ENCODE measurements around the gene MC1R. TPM values are rescaled to one million over a fixed set of nuclear protein-coding genes. Genes with fewer than 3 reads are reported as not detected.

MC1R gene
- total RNA-seq, 1 experiment from 2014 or later = 13.1 TPM

DNA sequence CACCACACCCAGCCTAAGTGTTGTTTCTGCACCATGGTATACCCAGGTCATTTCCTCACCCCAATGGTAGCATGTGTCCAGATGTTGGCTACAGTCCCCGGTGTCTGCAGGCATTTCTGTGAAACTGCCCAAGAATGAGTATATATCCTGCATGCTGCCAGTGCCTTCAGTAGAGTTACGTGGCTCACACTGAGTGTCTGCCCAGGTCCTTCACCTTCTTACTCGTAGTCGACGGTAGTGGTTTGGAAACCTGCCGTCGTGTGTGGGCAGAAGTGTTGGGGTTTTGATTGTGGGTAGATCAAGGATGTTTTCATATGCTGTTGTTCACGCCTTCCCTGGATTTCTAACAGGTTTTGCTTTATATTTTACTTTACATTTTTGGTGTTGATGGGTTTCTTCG, 28.5 kb upstream of the MC1R start:
- no peak overlapping the region for H3K4me3 Mint-ChIP-seq (ENCODE audit: unreplicated experiment)
- ChIA-PET POLR2A (interaction anchor here (0.9 kb wide), 1 partner anchor 10 kb away, joined by 4 read pairs; no protein-coding TSS in a partner anchor), CTCF (no interaction called here)
- intact Hi-C loops (cut with micrococcal nuclease) = no loop called here
- DNase-seq (ENCODE audit: unreplicated experiment) = no peak
- no peak for TF ChIP-seq CTCF (IDR thresholded peaks at IDR 0.05; ENCODE audit: unreplicated experiment)
- BruUV-seq (replicated peaks) = no TSS peak
- H3K9me3 Mint-ChIP-seq (ENCODE audit: unreplicated experiment) = no peaks in the 10 kb centered on the region
- H3K4me1 Mint-ChIP-seq (ENCODE audit: insufficient read depth, unreplicated experiment) = no peaks in the 10 kb centered on the region
- H3K36me3 Mint-ChIP-seq (ENCODE audit: insufficient read depth, unreplicated experiment) = peaks cover 81% of the 10 kb centered on the region
- no peaks in the 10 kb centered on the region for H3K27me3 Mint-ChIP-seq (ENCODE audit: insufficient read depth, unreplicated experiment)
- H3K27ac Mint-ChIP-seq (ENCODE audit: low read depth, unreplicated experiment) = no peak overlapping the region

GRCh38 chr16:89890886-89891657, 27.6 kb upstream of the MC1R start:
- Mint-ChIP-seq H3K27ac (ENCODE audit: low read depth, unreplicated experiment) (no peak overlapping the region), H3K4me1 (ENCODE audit: insufficient read depth, unreplicated experiment) (no peaks in the 10 kb centered on the region), H3K36me3 (ENCODE audit: insufficient read depth, unreplicated experiment) (peaks cover 76% of the 10 kb centered on the region), H3K4me3 (ENCODE audit: unreplicated experiment) (no peak overlapping the region), H3K9me3 (ENCODE audit: unreplicated experiment) (no peaks in the 10 kb centered on the region), H3K27me3 (ENCODE audit: insufficient read depth, unreplicated experiment) (no peaks in the 10 kb centered on the region)
- BruUV-seq (replicated peaks) = no TSS peak
- no peak for TF ChIP-seq CTCF (IDR thresholded peaks at IDR 0.05; ENCODE audit: unreplicated experiment)
- no peak for DNase-seq (ENCODE audit: unreplicated experiment)
- ChIA-PET CTCF (no interaction called here), POLR2A (interaction anchor here (0.9 kb wide), 1 partner anchor 9 kb away, joined by 4 read pairs; no protein-coding TSS in a partner anchor)
- intact Hi-C loops (cut with micrococcal nuclease) = no loop called here

DNA sequence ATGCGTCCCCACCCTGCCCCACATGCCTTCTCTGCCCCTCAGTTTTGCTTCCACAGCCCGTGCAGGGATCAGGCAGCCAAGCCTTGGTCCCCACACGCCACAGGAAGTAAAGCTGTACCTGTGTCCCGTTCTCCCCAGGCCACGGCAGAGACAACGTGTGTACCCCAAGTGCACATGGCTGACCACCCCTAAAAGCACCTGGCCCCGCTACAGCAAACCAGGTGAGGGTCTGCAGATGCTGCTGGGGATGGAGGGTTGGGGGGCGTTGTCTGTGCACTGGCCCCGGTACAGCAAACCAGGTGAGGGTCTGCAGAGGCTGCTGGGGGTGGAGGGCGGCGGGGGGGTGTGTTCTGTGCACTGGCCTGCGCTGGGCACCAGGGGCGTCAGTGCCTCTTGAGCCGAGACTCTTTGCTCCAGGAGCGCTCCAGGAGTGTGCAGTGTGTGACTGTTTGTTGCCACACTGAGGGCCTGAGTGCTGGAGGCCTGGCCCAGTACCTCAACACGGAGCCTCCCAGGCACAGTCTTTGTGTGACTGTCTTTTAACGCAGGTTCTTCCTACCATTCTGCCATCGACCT, 26.5 kb upstream of the MC1R start:
- Mint-ChIP-seq H3K27me3 (ENCODE audit: insufficient read depth, unreplicated experiment) (no peaks in the 10 kb centered on the region), H3K4me1 (ENCODE audit: insufficient read depth, unreplicated experiment) (no peaks in the 10 kb centered on the region), H3K36me3 (ENCODE audit: insufficient read depth, unreplicated experiment) (peaks cover 69% of the 10 kb centered on the region), H3K4me3 (ENCODE audit: unreplicated experiment) (no peak overlapping the region), H3K9me3 (ENCODE audit: unreplicated experiment) (no peaks in the 10 kb centered on the region), H3K27ac (ENCODE audit: low read depth, unreplicated experiment) (no peak overlapping the region)
- no peak for DNase-seq (ENCODE audit: unreplicated experiment)
- intact Hi-C loops (cut with micrococcal nuclease) = no loop called here
- TF ChIP-seq CTCF (IDR thresholded peaks at IDR 0.05; ENCODE audit: unreplicated experiment) = no peak
- ChIA-PET CTCF (no interaction called here), POLR2A (interaction anchor here (0.9 kb wide), 1 partner anchor 9 kb away, joined by 3 read pairs; no protein-coding TSS in a partner anchor)
- BruUV-seq (replicated peaks) = no TSS peak

DNA sequence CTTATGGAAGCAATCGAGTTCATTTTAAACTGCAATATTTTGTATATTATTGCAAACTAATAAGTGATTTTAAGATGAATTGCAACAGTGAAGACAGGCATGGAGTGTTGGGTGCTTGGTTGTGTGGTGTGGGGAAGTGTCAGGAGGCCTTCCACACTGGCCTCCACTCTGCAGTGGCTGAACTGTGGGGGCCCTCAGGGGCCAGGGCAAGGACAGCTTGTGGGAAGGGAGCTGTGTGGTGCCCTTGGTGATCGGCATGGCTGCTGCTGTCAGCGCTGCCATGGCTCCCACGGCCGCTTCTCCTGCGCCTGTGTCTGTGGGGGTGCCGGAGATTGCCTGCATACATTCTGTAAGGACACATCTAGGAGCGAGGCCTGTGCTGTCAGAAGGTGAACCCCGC, 26.0 kb upstream of the MC1R start:
- H3K36me3 Mint-ChIP-seq (ENCODE audit: insufficient read depth, unreplicated experiment) = peaks cover 65% of the 10 kb centered on the region

More for the DNA sequence above, 26.0 kb upstream of the MC1R start:
- ChIA-PET POLR2A (no interaction called here), CTCF (no interaction called here)
- no peak for TF ChIP-seq CTCF (IDR thresholded peaks at IDR 0.05; ENCODE audit: unreplicated experiment)
- Mint-ChIP-seq H3K4me1 (ENCODE audit: insufficient read depth, unreplicated experiment) (no peaks in the 10 kb centered on the region), H3K27me3 (ENCODE audit: insufficient read depth, unreplicated experiment) (no peaks in the 10 kb centered on the region), H3K4me3 (ENCODE audit: unreplicated experiment) (no peak overlapping the region), H3K9me3 (ENCODE audit: unreplicated experiment) (no peaks in the 10 kb centered on the region), H3K27ac (ENCODE audit: low read depth, unreplicated experiment) (no peak overlapping the region)
- intact Hi-C loops (cut with micrococcal nuclease) = no loop called here
- no peak for DNase-seq (ENCODE audit: unreplicated experiment)
- BruUV-seq (replicated peaks) = no TSS peak

Measured in MCF 10A (cell line).